Head of caudate nucleus (tissue), 42 donors: ENCODE data around the gene ARL17B.
A peak's percentile ranks its signal among the peaks of the same experiment; 100 is the strongest.
"Not testable (repeated sequence)": the region's sequence is repeated elsewhere in the genome, so short reads cannot be mapped to it uniquely, and the experiment has no call there.

Source experiments
- DNase-seq, 42 donors: peaks; one replicate each; pipeline versions ENCODE4 v3.0.0 to v3.0.0-alpha.2; 2020 to 2021; ENCODE audit warnings: mixed read lengths in 7 of 42
- intact Hi-C: fragments of 100-400 bp; cut with DNase I; formaldehyde crosslinking; loops from one replicate; pipeline ENCODE4 v1.15.0; 2022

The ARL17B gene

DNA sequence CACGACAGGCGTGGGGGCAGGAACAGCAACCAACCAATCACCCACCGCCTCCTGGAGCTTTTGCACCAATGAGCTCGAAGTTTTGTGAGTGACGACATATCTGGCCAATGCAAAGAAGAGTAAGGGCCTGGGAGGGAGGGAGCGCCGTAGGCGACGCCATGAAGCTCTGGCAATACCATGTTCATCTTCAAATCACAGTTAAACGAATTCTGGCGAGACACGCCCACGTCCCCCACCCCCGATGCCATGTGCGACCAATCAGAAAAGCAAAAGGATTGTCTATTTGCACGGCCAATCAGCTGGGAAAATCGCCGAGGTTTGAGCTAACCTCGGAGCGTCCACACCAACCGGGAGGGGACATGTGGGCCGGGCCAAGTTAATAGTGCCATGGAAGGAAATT lies at the start of gene ARL17B:
Gene ARL17B, minus strand, starts transcription at position 12 of the 400 bp plus-strand sequence. CDS start 3,369 bp downstream, outside the sequence.
- intact Hi-C loops = not testable (repeated sequence)
- peak; percentile 64 to 98 (median 89) for DNase-seq

DNA sequence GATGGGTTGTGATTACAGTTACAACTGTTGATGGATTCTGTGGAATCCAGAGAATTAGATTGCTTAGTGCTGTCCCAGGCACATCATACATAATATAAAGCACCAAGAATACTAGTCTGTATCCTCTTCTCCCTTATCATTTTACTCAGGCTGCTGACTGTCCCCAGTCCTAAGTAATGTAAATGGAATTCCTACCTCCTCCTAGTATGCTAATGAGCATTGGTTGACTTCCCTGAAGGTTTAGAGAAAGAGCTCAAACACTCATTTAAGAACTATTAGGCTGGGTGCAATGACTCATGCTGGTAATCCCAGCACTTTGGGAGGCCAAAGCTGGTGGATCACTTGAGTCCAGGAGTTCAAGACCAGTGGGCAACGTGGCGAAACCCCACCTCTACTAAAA lies 48.3 kb upstream of the ARL17B start:
- intact Hi-C loops, DNase-seq: not testable (repeated sequence)

- intact Hi-C loops, DNase-seq: not testable (repeated sequence)
These were observed 45.6 kb upstream of the ARL17B start for GRCh38 chr17:46407155-46407554.

- intact Hi-C loops, DNase-seq: not testable (repeated sequence)
These were observed 39.6 kb upstream of the ARL17B start for GRCh38 chr17:46401033-46401787.

DNA sequence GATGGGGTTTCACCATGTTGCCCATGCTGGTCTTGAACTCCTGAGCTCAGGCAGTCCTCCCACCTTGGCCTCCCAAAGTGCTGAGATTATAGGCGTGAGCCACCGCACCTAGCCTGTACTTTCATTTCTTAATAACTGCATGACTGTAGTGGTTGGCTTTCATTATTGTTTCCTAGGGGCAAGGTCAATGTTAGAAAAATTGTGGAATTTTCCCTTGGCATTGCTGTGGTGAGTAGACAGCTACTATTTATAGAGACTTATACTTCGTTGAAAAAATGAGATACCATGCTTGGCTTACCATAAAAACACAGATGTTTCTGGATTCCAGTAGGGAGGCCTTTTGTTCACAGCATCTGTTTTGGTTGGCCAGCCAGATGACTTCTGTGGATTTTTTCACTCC lies 39.0 kb upstream of the ARL17B start:
- intact Hi-C loops, DNase-seq: not testable (repeated sequence)

GRCh38 chr17:46399993-46400392 lies 38.4 kb upstream of the ARL17B start:
- intact Hi-C loops, DNase-seq: not testable (repeated sequence)

DNA sequence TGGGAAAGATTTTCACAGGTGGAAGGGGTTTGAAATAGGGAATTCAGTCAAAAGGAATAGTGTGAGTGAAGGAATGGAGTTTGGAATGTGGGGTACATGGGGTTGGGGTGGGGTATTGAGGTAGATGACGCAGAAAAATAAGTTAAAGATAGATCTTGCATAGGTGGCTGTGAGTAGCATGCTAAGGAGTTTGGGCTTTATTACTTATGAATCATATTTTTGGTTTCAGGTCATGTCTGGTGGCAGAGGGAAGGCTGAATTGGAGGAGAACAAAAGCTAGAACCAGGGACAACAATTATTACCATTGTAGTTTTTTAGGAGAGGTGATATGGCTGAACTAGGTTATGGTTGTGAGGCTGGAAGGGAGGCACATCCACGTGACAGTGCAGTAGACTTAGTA lies 34.7 kb upstream of the ARL17B start:
- DNase-seq, intact Hi-C loops: not testable (repeated sequence)

DNA sequence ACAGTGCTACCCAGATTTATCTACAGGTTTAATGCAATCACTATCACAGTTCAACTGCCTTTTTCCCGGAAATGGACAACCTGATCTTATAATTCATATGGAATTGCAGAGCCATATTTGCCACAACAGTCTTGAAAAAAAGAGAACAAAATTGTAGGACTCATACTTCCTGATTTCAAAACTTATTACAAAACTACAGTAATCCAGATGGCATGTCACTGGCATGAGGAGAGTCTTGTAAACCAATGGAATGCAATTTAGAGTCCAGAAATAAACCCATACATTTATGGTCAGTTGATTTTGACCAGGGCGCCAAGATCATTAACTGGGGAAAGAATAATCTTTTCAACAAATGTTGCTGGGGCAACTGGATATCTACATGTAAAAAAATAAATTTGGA lies 32.1 kb upstream of the ARL17B start:
- intact Hi-C loops, DNase-seq: not testable (repeated sequence)

DNA sequence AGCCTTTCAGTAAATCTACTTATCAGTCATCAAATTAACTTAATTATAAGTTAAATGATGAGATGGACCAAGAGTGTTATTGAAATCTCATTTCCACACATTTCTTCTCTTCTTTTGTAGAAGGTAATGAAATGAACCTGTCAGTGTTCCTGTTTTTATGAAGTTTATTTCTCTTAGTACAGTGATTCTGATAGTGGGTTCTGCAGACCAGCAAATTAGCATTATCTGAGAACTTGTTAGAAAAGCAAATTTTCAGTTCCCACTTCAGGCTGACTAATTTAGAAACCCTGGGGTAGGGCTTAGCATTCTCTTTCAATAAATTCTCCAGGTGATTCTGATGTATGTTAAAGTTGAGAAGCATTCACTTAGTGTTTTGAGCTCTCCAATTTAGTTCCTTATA lies 23.9 kb upstream of the ARL17B start:
- DNase-seq, intact Hi-C loops: not testable (repeated sequence)

GRCh38 chr17:46383118-46383517 lies 21.6 kb upstream of the ARL17B start:
- intact Hi-C loops, DNase-seq: not testable (repeated sequence)

DNA sequence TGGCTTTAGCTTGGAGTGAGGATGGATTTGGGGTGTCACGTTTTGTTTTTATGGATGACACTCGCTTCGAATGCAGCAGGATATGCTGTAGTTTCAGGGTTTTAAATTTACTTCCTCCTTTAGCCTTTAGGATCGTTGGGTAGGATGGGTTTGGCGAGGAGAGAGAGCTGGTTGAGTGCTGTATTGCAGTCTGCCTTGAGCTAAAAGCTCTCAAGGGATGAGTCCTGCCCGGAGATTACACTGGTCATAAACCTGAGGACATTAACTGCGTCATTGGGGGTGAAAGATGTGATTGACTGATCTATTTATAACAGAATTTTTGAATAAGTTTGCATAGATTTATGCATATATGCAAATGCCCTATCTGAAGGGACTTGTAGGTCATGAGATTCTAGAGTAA lies 11.9 kb upstream of the ARL17B start:
- intact Hi-C loops = not testable (repeated sequence)

DNA sequence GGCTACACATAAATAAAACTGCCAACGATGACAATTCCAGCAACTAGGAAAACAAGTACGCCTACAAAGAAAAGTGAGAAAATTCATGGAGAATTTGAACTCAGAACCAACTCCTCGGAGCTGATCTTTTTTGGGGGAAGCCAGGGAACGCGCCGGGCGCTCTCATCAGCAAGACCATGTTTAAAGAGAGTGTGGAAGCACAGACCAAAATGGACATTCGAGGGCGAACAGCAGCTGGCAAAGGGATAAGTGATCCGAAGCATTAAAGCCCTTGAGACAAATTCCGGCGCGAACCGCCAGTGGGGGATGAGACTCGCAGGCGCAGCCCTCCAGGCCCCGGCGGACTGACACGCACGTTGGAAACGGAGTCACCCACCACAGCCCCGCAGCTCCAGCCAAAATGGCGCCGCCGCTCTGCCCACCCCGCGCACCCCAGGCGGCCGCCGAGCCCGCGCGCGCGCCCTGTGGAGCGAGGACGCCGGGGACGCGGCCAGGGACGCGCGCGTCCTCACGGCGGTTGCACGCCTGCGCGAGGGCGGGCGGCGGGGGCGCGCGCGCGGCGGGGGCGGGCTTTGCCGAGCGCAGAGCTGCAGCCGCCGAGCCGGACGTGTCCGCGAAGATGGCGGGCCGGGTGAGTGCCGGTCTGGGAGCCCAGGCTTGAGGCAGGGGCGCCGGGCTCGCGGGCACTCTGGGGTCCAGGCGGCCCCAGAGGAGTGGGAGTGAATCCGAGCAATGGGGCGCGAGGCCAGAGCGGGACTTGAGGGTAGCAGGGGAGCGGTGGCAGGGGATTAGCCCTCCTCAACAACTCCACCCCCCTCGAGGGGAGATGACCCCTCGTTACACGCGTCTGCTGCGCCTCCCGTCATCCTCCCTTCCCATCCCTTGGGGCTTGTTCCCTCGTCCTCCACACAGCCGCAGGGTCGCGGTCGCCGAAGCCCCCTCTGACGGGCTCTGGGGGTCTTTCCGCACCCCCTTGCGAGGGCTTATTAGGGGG lies 11.0 kb upstream of the ARL17B start:
- intact Hi-C loops, DNase-seq: not testable (repeated sequence)

More for the DNA sequence above, 11.9 kb upstream of the ARL17B start:
- DNase-seq = not testable (repeated sequence)

GRCh38 chr17:46367520-46367919 lies 6.0 kb upstream of the ARL17B start:
- intact Hi-C loops = not testable (repeated sequence)

DNA sequence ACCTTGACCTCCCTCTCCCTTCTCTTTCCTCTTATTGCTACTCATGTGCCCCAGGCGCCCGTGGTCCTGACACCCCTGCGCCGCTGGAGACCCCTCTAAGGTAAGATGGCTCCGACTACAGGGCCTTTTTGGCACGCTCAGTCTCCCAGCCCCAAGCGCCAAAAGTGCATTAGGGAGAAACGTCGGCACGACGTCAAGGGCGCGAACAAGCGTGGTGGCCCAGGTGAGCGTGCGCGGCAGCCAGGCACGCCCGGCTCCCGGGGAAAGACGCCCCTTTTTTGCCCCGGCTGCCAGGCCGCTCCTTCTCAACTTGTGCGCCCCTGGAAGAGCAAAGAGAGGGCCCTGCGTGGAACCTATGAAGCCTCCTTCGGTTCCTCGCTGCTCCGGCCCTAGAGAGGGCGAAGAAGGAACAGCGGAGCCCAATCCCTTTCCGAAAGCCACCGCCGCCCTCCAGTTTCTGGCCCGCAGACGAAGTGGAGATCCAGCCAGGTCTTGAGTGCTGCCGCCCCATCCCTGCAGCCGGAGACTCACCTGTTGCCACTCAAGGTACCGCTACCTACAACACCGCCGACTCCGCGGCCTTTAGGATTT lies 326 bp downstream of the ARL17B start:
- intact Hi-C loops = not testable (repeated sequence)

More at GRCh38 chr17:46367520-46367919, 6.0 kb upstream of the ARL17B start:
- not testable (repeated sequence) for DNase-seq

DNA sequence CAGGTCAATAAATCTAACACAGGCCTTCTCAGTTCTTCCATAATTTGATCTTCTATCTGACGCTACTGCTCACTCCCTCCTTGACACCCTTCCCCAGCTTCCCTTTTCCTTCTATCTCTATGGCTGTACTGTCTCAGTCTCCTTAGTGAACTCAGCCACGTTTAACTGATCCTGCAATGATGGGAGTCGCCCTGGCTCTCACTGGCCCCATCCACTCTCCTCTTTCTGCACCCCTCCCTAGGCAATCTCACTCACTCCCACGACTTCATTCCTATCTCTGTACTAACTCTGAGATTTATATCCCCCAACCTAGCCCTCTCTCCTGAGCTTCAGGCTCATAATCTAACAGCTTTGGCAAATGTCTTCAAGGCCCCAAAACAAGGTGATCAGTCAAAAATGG lies 7.7 kb downstream of the ARL17B start:
- intact Hi-C loops, DNase-seq: not testable (repeated sequence)

More for the DNA sequence above, 326 bp downstream of the ARL17B start:
- not testable (repeated sequence) for DNase-seq

DNA sequence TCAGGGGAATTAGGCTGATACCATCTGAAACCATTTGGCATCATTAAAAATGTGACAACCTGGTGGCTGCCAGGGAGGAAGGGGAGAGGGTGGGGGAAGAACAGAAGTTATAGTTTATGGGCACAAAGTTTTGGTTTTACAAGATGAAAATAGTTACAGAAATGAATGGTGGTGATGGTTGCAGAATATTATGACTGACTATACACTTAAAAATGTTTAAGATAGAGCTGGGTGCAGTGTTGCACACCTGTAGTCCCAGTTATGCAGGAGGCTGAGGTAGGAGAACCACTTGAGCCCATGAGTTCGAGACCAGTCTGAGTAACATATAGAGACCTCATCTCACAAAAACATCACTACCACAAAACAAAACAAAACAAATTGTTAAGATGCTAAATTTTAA lies 12.5 kb downstream of the ARL17B start:
- intact Hi-C loops = not testable (repeated sequence)

DNA sequence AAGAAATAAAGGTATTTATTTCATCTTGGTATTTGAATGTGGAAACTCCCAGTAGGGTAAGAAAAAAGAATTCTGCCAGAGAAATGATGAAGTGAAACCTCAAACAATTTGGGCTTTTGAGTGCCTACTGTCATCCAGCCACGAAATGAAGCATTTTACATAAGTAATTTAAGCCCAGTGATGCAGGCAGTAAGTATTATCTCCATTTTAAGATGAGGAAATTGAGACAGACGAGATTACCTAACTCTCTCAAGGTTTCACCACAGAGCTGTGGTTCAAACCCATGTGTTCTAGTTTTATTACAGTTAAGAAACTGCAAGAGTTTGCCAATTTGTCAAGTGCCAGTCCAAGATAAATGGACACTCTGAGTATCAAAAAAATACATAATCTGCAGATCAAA lies 13.2 kb downstream of the ARL17B start:
- DNase-seq, intact Hi-C loops: not testable (repeated sequence)

More for the DNA sequence above, 12.5 kb downstream of the ARL17B start:
- not testable (repeated sequence) for DNase-seq

DNA sequence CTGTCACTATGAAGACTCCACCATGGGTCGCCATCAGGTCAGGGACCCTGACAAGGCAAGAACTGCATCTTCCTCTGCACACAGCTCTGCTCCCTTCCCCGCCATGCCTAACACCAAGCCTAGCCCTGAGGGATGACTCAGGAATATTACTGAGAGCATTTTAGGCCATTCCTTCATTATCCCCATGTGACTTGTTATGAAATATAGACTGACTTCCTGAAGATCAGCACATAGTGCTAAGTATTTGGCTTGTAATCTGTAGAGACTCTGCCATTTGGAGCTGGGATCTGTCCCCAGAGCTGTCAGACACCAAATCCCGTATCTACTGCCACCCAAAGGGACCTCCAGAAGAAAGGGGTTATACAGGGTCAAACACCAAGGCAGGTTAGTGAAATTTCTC lies 19.4 kb downstream of the ARL17B start:
- not testable (repeated sequence) for DNase-seq

DNA sequence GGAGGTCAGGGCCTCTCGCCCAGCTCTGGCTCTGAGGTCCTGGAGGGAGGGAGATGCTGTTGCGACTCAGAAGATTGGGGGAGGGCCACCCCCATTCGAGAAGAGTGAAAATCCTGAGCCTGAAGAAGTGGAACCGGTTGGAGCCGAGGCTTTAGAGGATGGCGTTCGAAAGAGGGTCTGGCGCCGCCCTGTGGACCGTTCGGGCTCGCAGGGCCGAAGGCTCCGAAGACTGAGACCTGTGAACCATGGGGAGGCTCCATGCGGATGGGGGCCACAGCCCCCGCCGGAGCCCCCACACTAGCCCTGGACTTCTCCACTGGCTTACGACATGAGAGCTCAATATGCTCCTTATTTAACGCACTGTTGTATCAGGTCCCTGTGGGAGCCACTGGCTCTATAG lies 20.3 kb downstream of the ARL17B start:
- intact Hi-C loops, DNase-seq: not testable (repeated sequence)

More for the DNA sequence above, 19.4 kb downstream of the ARL17B start:
- intact Hi-C loops = not testable (repeated sequence)
